Measurements from ENCODE around the gene S100A7A.
"Not testable (repeated sequence)": the region's sequence is repeated elsewhere in the genome, so short reads cannot be mapped to it uniquely, and the experiment has no call there.

The S100A7A gene

GRCh38 chr1:153395776-153396175 lies 20.5 kb upstream of the S100A7A start:
- no peak for DNase-seq

- DNase-seq, result no peak
These were observed 19.9 kb upstream of the S100A7A start for GRCh38 chr1:153396461-153396860.

- DNase-seq, result no peak
These were observed 19.0 kb upstream of the S100A7A start for GRCh38 chr1:153397051-153397923.

GRCh38 chr1:153397924-153398651 lies 18.2 kb upstream of the S100A7A start:
- no peak for DNase-seq

GRCh38 chr1:153399401-153400055 lies 16.8 kb upstream of the S100A7A start:
- no peak for DNase-seq

GRCh38 chr1:153400244-153400643 lies 16.1 kb upstream of the S100A7A start:
- no peak for DNase-seq

- no peak for DNase-seq
These were observed 14.9 kb upstream of the S100A7A start for GRCh38 chr1:153401461-153401860.

- no peak for DNase-seq
These were observed 14.1 kb upstream of the S100A7A start for GRCh38 chr1:153402226-153402625.

GRCh38 chr1:153403421-153404085 lies 12.8 kb upstream of the S100A7A start:
- DNase-seq, result no peak

- no peak for DNase-seq
These were observed 12.2 kb upstream of the S100A7A start for GRCh38 chr1:153404086-153404635.

- DNase-seq, result no peak
These were observed 11.6 kb upstream of the S100A7A start for GRCh38 chr1:153404768-153405167.

- DNase-seq, result not testable (repeated sequence)
These were observed 10.3 kb upstream of the S100A7A start for GRCh38 chr1:153405825-153406599.

- DNase-seq, result not testable (repeated sequence)
These were observed 9.0 kb upstream of the S100A7A start for GRCh38 chr1:153407274-153407673.

GRCh38 chr1:153413961-153414360 lies 2.4 kb upstream of the S100A7A start:
- DNase-seq, result not testable (repeated sequence)

GRCh38 chr1:153417136-153417888 lies 992 bp downstream of the S100A7A start:
- DNase-seq, result no peak

- not testable (repeated sequence) for DNase-seq
These were observed 2.6 kb downstream of the S100A7A start for GRCh38 chr1:153418758-153419435.

GRCh38 chr1:153419436-153419793 lies 3.1 kb downstream of the S100A7A start:
- not testable (repeated sequence) for DNase-seq

GRCh38 chr1:153420306-153420705 lies 4.0 kb downstream of the S100A7A start:
- DNase-seq, result no peak

GRCh38 chr1:153422450-153423068 lies 6.2 kb downstream of the S100A7A start:
- DNase-seq, result peak; percentile 58

GRCh38 chr1:153426809-153427208 lies 10.5 kb downstream of the S100A7A start:
- DNase-seq, result no peak

Measured in fibroblast of skin of abdomen (primary cell).